Fibroblast of skin of left biceps (primary cell): ENCODE results near the gene CCDC177.
"Not testable (repeated sequence)": the region's sequence is repeated elsewhere in the genome, so short reads cannot be mapped to it uniquely, and the experiment has no call there.

Experiments
- DNase-seq, 2 experiments: peaks; one replicate each; pipeline ENCODE4 v3.0.0-alpha.2; 2013; ENCODE audit warnings: low read depth in 2 of 2

CCDC177 gene

GRCh38 chr14:69600304-69600891 lies 25.7 kb upstream of the CCDC177 start:
- no peak for DNase-seq

GRCh38 chr14:69599431-69599830 lies 24.8 kb upstream of the CCDC177 start:
- DNase-seq, result not testable (repeated sequence)

GRCh38 chr14:69595336-69595735 lies 20.7 kb upstream of the CCDC177 start:
- no peak for DNase-seq

GRCh38 chr14:69594846-69595245 lies 20.2 kb upstream of the CCDC177 start:
- DNase-seq, result no peak

GRCh38 chr14:69593018-69593677 lies 18.5 kb upstream of the CCDC177 start:
- DNase-seq, result peak; percentile 86 to 87

- DNase-seq, result no peak
Observed at GRCh38 chr14:69591317-69591716, 16.6 kb upstream of the CCDC177 start.

- DNase-seq, result no peak
Observed at GRCh38 chr14:69587389-69587788, 12.7 kb upstream of the CCDC177 start.

GRCh38 chr14:69586404-69586803 lies 11.7 kb upstream of the CCDC177 start:
- DNase-seq, result no peak

- DNase-seq, result no peak
Observed at GRCh38 chr14:69584389-69584788, 9.7 kb upstream of the CCDC177 start.

GRCh38 chr14:69582829-69583228 lies 8.2 kb upstream of the CCDC177 start:
- DNase-seq, result no peak

GRCh38 chr14:69582212-69582611 lies 7.5 kb upstream of the CCDC177 start:
- DNase-seq, result no peak

- no peak for DNase-seq
Observed at GRCh38 chr14:69581316-69581935, 6.8 kb upstream of the CCDC177 start.

- DNase-seq, result peak; percentile 62 to 67
Observed at GRCh38 chr14:69580009-69580577, 5.4 kb upstream of the CCDC177 start.

GRCh38 chr14:69579476-69579875 lies 4.8 kb upstream of the CCDC177 start:
- DNase-seq, result no peak

GRCh38 chr14:69574954-69575295 lies 254 bp upstream of the CCDC177 start:
- DNase-seq, result no peak

GRCh38 chr14:69573831-69574262 lies 824 bp downstream of the CCDC177 start:
- DNase-seq, result no peak

- no peak for DNase-seq
Observed at GRCh38 chr14:69573205-69573830, 1.4 kb downstream of the CCDC177 start.

- DNase-seq, result no peak
Observed at GRCh38 chr14:69572841-69573135, 1.9 kb downstream of the CCDC177 start.

- no peak for DNase-seq
Observed at GRCh38 chr14:69572030-69572840, 2.4 kb downstream of the CCDC177 start.

- no peak for DNase-seq
Observed at GRCh38 chr14:69571449-69572029, 3.1 kb downstream of the CCDC177 start.

GRCh38 chr14:69570836-69571330 lies 3.8 kb downstream of the CCDC177 start:
- no peak for DNase-seq
